ENCODE data around the gene TOP3A.
"Not testable (repeated sequence)": the region's sequence is repeated elsewhere in the genome, so short reads cannot be mapped to it uniquely, and the experiment has no call there.

Gene TOP3A

GRCh38 chr17:18324140-18325050 lies 9.6 kb upstream of the TOP3A start:
- intact Hi-C loops (cut with DNase I): no loop called here
- DNase-seq: no peak

- intact Hi-C loops (cut with DNase I): no loop called here
- DNase-seq: no peak
Measured at GRCh38 chr17:18323507-18324139, 8.8 kb upstream of the TOP3A start.

- no peak for DNase-seq
- intact Hi-C loops (cut with DNase I): no loop called here
Measured at GRCh38 chr17:18323007-18323406, 8.2 kb upstream of the TOP3A start.

GRCh38 chr17:18322522-18322921 lies 7.7 kb upstream of the TOP3A start:
- DNase-seq: no peak
- intact Hi-C loops (cut with DNase I): no loop called here

DNA sequence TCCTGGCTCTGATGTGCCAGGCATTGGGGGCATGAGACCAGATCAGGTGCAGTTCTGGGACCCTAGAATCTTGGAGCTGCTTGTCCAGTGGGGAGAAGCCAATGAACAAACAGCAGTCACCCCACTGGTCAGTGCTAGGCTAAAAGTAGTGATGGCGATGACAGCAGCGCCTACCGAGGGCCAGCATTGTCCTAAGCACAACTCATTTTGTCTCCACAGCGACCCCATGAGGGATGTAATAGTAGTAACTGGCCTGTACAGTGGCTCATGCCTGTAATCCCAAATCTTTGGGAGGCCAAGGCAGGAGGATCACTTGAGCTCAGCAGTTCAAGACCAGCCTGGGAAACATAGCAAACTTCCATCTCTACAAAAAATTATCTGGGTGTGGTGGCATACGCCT lies 6.5 kb upstream of the TOP3A start:
- intact Hi-C loops (cut with DNase I): no loop called here
- no peak for DNase-seq

DNA sequence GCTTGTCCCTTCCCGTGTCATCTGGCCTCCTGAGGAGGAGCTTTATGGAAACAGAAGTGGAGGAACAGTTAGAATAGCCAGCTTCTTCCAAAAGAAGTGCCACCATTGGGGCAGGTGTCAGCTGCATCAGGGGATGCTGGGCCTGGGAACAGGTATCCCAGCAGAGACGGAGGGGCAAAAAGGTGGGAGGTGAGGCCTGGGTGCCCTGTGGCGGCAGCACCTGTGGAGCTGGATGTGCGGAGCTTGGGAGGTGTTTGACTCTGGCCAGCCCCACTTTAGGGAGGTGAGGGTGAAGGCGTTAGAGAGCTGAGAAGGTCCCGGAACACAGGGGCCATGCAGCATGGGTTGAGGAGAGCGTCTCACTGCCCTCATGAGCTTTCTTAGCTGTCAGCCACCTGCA lies 5.5 kb upstream of the TOP3A start:
- DNase-seq: no peak
- intact Hi-C loops (cut with DNase I): no loop called here

- DNase-seq: peak in 23 of 42 donors; percentile 13 to 74 (median 34)
- intact Hi-C loops (cut with DNase I): loop anchor here (10.0 kb wide), 2 partner anchors 65 to 135 kb away; partner anchors contain the start of genes ALKBH5 and FLII
Measured at GRCh38 chr17:18319604-18320256, 4.9 kb upstream of the TOP3A start.

DNA sequence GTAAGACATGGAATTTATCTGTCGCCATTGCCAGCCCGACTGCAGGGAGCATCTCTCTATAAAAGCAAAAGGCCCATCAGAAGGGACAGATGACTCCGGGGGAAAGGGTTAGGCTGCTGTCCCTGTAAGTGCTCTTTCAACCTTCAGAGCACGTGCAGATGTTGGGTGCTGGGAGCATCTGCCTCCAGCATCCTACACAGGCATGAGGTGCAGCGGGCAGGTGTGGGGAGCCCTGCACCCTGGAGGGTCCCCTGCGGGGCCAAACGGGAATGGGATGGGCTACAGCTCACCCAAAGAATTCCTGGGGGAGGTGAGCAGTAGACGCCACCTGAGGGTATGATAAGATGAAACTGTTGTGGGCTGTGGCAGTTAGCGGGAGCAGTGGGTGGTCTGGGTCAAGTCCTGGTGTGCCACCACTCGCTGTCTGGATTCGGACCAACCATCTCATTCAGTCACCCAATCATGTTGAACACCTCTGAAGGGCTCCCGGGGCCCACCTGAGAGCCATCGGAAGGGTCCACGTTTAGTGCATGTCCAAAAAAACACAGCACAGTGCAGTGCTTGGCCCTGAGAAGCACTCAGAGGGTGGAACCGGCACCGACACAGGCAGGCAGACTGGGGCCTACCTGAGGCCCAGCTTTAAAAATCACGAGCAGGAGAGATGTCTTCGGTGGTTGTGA lies 4.1 kb upstream of the TOP3A start:
- intact Hi-C loops (cut with DNase I): loop anchor here (10.0 kb wide), 2 partner anchors 64 to 134 kb away; partner anchors contain the start of genes ALKBH5 and FLII
- DNase-seq: no peak

GRCh38 chr17:18318117-18318516 lies 3.3 kb upstream of the TOP3A start:
- DNase-seq: no peak
- intact Hi-C loops (cut with DNase I): loop anchor here (10.0 kb wide), 2 partner anchors 63 to 133 kb away; partner anchors contain the start of genes ALKBH5 and FLII

DNA sequence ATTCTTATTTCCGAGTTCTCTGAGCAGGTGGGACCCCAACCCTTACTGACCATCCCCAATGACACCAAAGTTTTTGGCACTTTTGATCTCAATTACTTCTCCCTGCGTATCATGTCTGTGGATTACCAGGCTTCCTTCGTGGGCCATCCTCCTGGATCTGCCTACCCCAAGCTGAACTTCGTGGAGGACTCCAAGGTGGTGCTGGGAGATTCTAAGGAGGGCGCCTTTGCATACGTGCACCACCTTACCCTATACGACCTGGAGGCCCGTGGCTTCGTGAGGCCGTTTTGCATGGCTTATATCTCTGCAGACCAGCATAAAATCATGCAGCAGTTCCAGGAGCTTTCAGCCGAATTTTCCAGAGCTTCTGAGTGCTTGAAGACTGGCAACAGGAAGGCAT lies 1.2 kb upstream of the TOP3A start:
- no peak for DNase-seq
- intact Hi-C loops (cut with DNase I): loop anchor here (10.0 kb wide), 2 partner anchors 61 to 131 kb away; partner anchors contain the start of genes ALKBH5 and FLII

DNA sequence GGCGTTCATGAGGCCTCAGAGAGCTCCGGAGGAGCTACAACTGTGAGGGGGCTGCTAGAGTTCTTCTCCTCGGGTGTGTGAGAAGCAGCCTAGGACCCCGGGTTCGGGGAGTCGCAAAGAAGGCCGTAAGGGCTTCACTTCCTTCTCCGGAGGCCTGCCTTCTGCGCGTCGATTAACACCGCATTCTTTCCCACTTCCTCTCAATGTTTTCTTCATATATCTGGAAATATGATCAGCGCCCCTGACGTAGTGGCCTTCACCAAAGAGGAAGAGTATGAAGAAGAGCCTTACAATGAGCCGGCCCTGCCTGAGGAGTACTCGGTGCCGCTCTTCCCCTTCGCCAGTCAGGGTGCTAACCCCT lies 748 bp upstream of the TOP3A start:
- peak in 1 of 42 donors; percentile 25 for DNase-seq
- intact Hi-C loops (cut with DNase I): loop anchor here (10.0 kb wide), 2 partner anchors 61 to 131 kb away; partner anchors contain the start of genes ALKBH5 and FLII

GRCh38 chr17:18314059-18314730 lies 599 bp downstream of the TOP3A start:
- intact Hi-C loops (cut with DNase I): loop anchor here (5.0 to 10.0 kb wide), 3 partner anchors 59 to 227 kb away; partner anchors contain the start of genes ALKBH5, DRG2 and FLII
- peak in 6 of 42 donors; percentile 3 to 24 (median 16) for DNase-seq

DNA sequence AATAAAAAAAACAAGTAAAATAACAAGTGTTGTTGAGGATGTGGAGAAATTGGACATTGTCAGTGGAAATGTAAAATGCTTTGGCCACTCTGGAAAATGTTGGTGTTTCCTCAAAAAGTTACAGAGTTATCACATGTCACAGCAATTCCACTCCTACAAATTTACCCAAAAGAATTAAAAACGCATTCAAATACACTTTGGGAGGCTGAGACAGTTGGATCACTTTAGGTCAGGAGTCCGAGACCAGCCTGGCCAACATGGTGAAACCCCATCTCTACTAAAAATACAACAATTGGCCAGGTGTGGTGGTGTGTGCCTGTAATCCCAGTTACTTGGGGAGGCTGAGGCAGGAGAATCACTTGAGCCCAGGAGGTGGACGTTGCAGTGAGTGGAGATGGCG lies 5.6 kb downstream of the TOP3A start:
- intact Hi-C loops (cut with DNase I): no loop called here
- DNase-seq: no peak

DNA sequence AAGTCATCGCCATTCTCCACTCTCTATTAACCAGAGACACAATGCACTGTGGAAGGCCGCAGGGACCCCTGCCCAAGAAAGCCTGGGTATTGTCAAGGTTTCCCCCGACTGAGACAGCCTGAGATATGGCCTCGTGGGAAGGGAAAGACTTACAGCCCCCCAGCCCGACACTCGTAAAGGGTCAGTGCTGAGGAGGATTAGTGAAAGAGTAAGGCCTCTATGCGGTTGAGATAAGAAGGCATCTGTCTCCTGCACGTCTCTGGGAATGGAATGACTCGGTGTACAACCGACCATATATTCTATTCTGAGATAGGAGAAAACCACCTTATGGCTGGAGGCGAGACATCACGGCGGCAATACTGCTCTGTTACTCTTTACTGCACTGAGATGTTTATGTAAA lies 11.6 kb downstream of the TOP3A start:
- not testable (repeated sequence) for DNase-seq

DNA sequence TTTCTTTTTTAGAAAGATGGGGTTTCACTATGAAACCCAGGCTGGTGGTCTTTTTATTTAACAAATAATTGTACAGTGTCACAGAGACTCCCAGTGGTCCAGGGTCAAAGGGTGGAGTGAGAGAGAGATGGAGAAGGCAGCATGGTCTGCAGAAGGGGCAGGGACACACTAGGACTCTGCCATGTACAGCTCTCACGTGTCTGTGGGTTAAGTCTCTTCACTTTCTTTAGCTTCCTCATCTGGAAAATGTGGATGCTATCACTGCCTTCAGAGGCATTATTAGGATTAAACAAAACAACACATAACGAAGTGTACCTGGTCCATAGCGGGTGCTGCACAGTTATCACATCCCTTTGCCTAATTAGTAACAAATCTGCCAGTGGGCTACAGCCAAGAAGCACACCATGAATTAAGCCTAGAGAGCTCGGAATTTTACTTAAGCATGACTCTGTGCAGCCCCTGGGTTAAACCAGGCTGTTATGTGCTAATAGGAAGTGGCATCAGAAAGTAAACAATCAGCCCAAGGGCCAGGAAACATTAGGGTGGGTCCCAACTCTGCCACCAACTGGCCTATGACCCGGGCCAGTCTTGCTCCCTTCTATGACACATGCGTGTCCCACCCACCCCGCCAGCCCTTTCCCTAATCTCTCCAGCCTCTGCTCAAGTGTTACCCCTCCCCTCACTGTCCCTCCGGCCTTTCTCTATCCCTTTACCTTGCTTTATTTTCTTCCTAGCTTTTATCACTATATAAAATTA lies 13.9 kb downstream of the TOP3A start:
- DNase-seq: no peak
- intact Hi-C loops (cut with DNase I): no loop called here

More for the DNA sequence above, 11.6 kb downstream of the TOP3A start:
- intact Hi-C loops (cut with DNase I): not testable (repeated sequence)

- intact Hi-C loops (cut with DNase I); DNase-seq: not testable (repeated sequence)
Measured at GRCh38 chr17:18298061-18298460, 16.7 kb downstream of the TOP3A start.

GRCh38 chr17:18291718-18292540 lies 22.9 kb downstream of the TOP3A start:
- DNase-seq: no peak

More at GRCh38 chr17:18291718-18292540, 22.9 kb downstream of the TOP3A start:
- intact Hi-C loops (cut with DNase I): no loop called here

Measured in head of caudate nucleus (tissue), 42 donors.